Measurements from ENCODE around the gene ACO1. TPM values are rescaled to one million over a fixed set of nuclear protein-coding genes. Genes with fewer than 3 reads are reported as not detected.
A peak's percentile ranks its signal among the peaks of the same experiment; 100 is the strongest.
"Not testable (repeated sequence)": the region's sequence is repeated elsewhere in the genome, so short reads cannot be mapped to it uniquely, and the experiment has no call there.

Gene ACO1
- 10 to 100 TPM; 48.5 to 55.5 (median 53.3) TPM for polyA plus RNA-seq (ENCODE audit: insufficient read length in 3 of 3)

DNA sequence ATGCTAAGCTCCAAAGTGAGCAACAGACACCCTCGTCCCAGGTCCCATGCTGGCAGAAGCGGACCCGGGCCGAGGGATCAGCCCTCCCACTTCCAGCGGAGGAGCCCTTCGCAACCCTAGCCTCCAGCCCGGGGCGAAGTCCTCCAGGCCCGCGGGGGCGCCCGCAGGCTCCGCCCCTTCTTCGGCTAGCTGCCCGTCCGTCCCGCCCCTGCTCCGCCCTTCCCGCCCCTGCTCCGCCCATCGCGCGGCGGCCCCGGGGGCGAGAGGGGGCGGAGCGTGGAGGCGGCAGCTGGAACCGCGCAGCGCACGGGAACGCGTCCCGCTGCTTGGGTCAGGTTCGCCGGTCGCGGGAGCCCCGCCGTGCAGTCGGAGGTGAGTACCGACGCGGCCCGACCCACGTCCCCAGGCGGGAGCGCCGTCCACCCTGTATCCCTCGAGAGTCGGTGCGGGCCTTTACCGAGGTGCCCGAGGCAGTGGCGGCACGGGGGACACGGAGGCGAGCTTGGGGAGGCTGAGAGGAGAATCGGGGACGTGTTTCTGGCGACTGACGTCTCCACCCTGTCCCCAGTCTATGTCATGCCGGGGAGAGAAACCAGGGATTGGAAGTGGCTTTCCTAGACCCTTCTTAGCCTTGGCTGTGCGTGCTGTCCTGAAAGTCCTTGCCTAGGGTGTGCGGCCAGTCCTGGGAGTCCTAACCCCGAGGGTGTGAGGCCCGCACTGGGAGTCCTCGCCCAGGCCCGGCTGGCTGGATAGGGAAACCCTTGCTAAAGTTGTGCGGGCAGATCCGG, at the start of gene ACO1:
ACO1 (plus strand) TSS at position 280 of the 788 bp plus-strand sequence. CDS start 20,864 bp downstream, outside the sequence.
- peak; percentile 57 to 76 (median 76) for DNase-seq (ENCODE audit: low read depth in 3 of 3, low spot score in 2 of 3)

GRCh38 chr9:32334916-32335895, 49.2 kb upstream of the ACO1 start:
- no peak for DNase-seq (ENCODE audit: low read depth in 3 of 3, low spot score in 2 of 3)

GRCh38 chr9:32339424-32339823, 45.0 kb upstream of the ACO1 start:
- DNase-seq (ENCODE audit: low read depth in 3 of 3, low spot score in 2 of 3) = no peak

GRCh38 chr9:32340361-32340760, 44.1 kb upstream of the ACO1 start:
- no peak for DNase-seq (ENCODE audit: low read depth in 3 of 3, low spot score in 2 of 3)

DNA sequence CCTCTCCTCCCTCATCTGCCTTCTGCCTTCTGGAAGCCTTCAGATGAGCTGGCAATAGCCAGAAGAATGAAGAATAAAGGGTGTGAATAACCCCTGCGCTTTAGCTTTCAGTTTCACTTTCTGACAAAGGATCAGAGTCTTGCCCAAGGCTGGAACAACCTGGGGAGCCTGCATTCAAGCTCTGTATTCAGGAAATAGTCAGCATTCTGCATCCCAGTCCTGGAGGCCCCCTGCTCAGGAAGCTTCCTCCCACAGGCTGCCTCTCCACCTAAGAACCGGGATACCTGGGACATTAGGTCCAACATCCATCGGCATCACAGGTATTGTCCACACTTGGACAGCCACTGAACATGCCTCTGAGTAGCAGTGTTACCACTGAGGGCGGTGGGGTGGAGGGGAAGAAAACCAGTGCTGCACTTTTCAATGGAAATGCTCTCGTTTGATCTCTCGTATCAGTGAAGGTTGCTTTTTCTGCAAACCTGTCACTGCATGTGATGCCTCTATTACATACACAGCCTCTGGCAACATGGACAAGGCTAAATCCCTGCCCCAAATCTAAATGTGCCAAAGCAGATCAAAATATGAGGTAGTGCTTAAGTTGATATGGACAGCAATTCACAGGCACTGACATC, 39.8 kb upstream of the ACO1 start:
- DNase-seq (ENCODE audit: low read depth in 3 of 3, low spot score in 2 of 3) = no peak

GRCh38 chr9:32345243-32345642, 39.2 kb upstream of the ACO1 start:
- DNase-seq (ENCODE audit: low read depth in 3 of 3, low spot score in 2 of 3) = no peak

- DNase-seq (ENCODE audit: low read depth in 3 of 3, low spot score in 2 of 3) = no peak
Measured at GRCh38 chr9:32347571-32347970, 36.9 kb upstream of the ACO1 start.

DNA sequence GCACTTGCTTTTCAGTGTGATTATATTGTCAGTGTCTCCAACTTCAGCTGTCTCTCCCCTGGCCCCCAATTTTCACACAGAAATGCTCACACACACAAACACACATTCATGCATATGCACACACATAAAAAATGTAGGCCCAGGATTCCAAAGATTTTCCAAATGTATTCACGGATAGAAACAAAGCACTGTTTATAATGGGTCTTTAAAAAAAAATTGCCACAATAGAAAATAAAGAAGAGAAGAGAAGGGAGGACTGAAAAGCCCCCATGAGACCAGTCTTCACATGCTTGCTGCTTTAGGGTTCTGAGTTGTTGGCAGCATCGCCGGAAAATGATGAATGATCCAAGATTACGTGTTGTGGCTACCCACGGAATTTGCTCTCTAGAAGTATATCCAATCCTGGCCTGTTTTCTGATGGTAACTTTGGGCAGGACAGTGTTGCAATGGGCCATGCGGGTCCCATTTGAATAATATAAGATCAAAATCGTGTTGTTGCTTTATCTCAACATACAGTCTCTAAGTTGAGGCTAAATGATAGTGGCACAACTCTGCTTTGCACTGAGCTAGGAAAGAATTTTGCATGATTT, 36.2 kb upstream of the ACO1 start:
- no peak for DNase-seq (ENCODE audit: low read depth in 3 of 3, low spot score in 2 of 3)

DNA sequence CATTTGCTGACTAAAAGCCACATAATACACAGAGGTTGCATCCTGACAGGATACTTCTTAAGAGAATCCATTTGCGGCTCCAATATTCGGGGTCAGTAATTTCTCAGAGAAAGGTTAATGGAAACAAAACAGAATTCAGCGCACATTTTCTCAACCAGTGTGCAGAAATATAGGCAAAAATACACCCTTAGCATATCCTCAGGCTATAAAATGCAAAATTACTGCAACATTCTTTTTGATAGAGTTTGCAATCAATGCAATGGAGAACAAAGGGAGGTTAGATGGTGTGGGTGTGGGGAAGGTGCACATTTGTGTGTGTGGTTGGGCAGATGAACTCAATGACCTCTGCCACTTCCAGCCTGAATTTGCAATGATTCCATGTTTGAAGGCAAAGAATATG, 35.4 kb upstream of the ACO1 start:
- no peak for DNase-seq (ENCODE audit: low read depth in 3 of 3, low spot score in 2 of 3)

DNA sequence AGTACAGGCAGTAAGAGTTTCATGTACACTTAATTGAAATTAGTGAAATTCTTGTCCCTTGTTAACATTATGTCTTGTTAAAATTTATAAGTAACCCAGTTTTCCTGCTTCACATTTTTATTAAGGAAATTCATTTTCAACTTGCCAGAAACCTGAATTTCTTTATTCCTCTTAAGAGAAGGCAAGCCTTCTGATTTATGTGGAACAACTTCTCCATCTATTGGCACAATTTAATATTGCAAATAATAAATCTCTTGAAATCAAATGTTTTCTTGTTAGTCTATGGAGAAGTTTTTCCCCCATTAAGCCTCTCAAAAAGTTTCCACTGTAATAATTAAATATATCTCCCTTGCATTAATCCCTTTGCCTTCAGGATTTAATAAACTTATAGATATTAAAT, 33.8 kb upstream of the ACO1 start:
- peak in 2 of 3 donors; percentile 13 to 21 for DNase-seq (ENCODE audit: low read depth in 3 of 3, low spot score in 2 of 3)

- no peak for DNase-seq (ENCODE audit: low read depth in 3 of 3, low spot score in 2 of 3)
Measured at GRCh38 chr9:32351845-32352244, 32.6 kb upstream of the ACO1 start.

GRCh38 chr9:32353476-32353875, 31.0 kb upstream of the ACO1 start:
- not testable (repeated sequence) for DNase-seq (ENCODE audit: low read depth in 3 of 3, low spot score in 2 of 3)

DNA sequence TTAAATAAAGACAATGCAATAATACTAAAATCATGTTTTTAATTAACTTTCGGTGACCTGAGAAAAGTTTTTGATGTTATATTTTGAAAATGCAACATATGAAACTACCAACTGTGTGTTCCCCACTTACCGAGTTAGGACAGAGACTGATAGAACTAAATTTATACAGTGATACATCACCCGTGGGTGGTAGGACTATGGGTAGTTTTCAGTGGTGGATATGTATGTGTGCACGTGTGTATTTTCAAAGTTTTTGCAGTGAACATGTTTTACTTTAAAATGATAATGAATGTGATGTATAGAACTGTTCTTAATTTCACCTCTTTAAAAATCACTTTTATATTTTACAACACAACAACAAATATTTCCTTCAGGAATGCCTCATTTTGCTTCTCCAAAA, 25.0 kb upstream of the ACO1 start:
- no peak for DNase-seq (ENCODE audit: low read depth in 3 of 3, low spot score in 2 of 3)

DNA sequence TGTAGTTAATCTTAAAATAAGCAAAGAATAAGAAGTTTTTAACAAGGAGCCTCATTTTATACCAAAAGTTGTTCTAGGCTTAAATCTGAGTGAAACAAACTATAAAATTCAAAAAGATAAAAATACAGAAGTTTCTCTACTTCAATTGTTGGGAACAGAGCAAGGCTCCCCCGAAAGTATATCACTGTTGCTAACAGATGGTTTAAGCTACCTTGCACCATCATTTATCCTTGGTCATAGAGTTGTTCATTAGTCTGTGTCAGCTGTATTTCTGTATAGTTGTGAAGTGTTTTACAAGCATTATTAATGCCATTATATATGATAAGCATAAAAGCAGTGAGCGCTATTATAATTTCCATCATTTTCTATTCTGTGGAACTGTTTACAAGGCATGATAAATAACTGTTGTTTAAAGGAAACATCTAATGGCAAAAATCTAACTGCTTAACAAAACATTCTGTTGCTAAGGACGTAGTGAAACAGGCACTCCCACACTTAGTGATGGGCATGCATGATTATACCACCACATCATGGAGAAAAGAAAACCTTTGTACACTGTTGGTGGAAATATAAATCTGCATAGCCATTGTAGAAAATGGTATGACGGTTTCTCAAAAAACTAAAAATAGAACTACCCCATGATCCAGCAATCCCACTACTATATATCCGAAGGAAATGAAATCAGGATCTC, 23.3 kb upstream of the ACO1 start:
- DNase-seq (ENCODE audit: low read depth in 3 of 3, low spot score in 2 of 3) = no peak

- DNase-seq (ENCODE audit: low read depth in 3 of 3, low spot score in 2 of 3) = no peak
Measured at GRCh38 chr9:32371279-32371678, 13.2 kb upstream of the ACO1 start.

DNA sequence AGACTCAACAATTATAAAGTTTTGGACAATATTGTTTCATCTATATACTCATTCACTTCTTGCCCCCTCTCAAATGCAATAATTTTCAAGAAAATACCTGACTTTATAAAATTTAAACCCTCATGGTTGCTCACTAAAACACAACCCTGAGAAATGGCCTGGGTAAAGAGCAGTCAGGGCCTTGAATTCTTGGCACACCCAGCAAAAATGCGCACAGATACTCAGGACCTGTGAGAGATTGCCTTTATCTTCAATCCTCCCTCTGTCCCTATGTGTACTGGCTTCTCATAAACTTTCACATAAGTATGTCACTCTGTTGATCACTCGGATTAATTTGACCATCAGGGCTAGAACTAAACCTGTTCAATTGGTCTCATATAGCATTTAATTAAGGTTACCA, 12.8 kb upstream of the ACO1 start:
- DNase-seq (ENCODE audit: low read depth in 3 of 3, low spot score in 2 of 3) = no peak

GRCh38 chr9:32376285-32376684, 8.2 kb upstream of the ACO1 start:
- no peak for DNase-seq (ENCODE audit: low read depth in 3 of 3, low spot score in 2 of 3)

DNA sequence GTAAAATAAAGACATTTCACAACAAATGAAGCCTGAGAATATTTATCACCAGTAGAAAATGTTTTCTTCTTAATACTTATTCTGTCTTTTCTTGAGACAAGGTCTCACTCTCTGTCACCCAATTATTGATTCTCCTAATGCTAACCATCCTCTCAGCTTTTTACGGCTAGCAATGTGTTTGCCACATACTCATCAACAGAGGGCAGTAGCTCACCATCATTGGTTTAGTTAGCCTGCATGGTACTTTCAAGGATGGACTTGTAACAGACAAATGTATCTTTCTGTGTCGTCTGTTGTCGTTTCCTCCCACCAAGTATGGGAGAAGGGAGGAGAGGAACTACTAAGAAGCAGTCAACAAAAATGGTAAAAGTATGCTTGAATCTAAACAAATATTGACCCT, 5.9 kb upstream of the ACO1 start:
- DNase-seq (ENCODE audit: low read depth in 3 of 3, low spot score in 2 of 3) = peak in 1 of 3 donors; percentile 39

DNA sequence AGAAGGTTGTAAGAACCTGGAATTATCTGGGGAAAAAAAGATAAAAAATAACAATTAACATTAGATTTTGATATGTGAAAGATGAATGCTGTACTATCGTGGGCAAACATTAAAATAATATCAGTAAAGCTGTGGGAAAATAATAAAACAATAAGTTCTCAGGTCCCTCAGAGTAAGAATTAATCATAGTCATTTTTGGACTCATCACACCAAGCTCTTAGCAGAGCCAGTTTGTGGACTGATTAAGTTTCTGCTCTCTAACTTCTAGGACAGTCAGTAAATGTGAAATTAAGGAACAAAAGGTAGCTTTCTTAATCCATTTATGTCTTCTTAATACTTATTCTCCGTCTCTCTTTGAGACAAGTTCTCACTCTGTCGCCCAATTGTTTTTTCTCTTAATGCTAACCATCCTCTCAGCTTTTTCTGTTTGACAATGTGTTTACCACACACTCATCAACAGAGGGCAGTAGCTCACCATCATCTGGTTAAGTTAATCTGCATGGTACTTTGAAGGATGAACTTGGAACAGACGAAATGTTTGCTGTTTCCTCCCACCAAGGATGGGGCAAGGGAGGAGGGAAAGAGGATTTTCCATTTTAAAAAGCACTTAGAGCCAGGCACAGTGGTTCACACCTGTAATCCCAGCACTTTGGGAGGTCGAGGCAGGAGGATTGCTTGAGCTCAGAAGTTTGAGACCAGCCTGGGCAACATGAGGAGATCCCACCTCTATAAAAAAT, 5.3 kb upstream of the ACO1 start:
- peak; percentile 60 to 71 (median 65) for DNase-seq (ENCODE audit: low read depth in 3 of 3, low spot score in 2 of 3)

All from right renal cortex interstitium (tissue), 3 donors.